ENCODE data around the gene TFAP2A. TPM values are rescaled to one million over a fixed set of nuclear protein-coding genes. Genes with fewer than 3 reads are reported as not detected.

The TFAP2A gene
- total RNA-seq, 1 donor from 2014 or later, result 9.6 TPM

- no peak for TF ChIP-seq CTCF (conservative IDR thresholded peaks at IDR 0.05)
- Mint-ChIP-seq H3K27ac (ENCODE audit: unreplicated experiment) (no peak overlapping the region), H3K27me3 (ENCODE audit: low read depth) (peaks cover 95% of the 10 kb centered on the region), H3K36me3 (ENCODE audit: low read depth) (peaks cover 10% of the 10 kb centered on the region), H3K4me1 (peaks cover 56% of the 10 kb centered on the region), H3K4me3 (peak overlapping the region; percentile 91), H3K9me3 (no peaks in the 10 kb centered on the region)
- DNase-seq (ENCODE audit: low read depth, low spot score), result no peak
These were observed 1.5 kb downstream of the TFAP2A start for GRCh38 chr6:10413262-10413849.

- TF ChIP-seq CTCF (conservative IDR thresholded peaks at IDR 0.05), result no peak
- H3K9me3 Mint-ChIP-seq, result no peaks in the 10 kb centered on the region
- peaks cover 8% of the 10 kb centered on the region for H3K36me3 Mint-ChIP-seq (ENCODE audit: low read depth)
- no peak overlapping the region for H3K27ac Mint-ChIP-seq (ENCODE audit: unreplicated experiment)
- no peak for DNase-seq (ENCODE audit: low read depth, low spot score)
- H3K4me3 Mint-ChIP-seq, result peak overlapping the region; percentile 91
- peaks cover 95% of the 10 kb centered on the region for H3K27me3 Mint-ChIP-seq (ENCODE audit: low read depth)
- peaks cover 56% of the 10 kb centered on the region for H3K4me1 Mint-ChIP-seq
These were observed 2.2 kb downstream of the TFAP2A start for GRCh38 chr6:10412461-10413261.

GRCh38 chr6:10411971-10412460, 2.9 kb downstream of the TFAP2A start:
- Mint-ChIP-seq H3K27ac (ENCODE audit: unreplicated experiment) (peak overlapping the region; percentile 13), H3K36me3 (ENCODE audit: low read depth) (peaks cover 8% of the 10 kb centered on the region), H3K9me3 (no peaks in the 10 kb centered on the region), H3K27me3 (ENCODE audit: low read depth) (peaks cover 95% of the 10 kb centered on the region), H3K4me1 (peaks cover 53% of the 10 kb centered on the region), H3K4me3 (peak overlapping the region; percentile 90)
- DNase-seq (ENCODE audit: low read depth, low spot score), result no peak
- no peak for TF ChIP-seq CTCF (conservative IDR thresholded peaks at IDR 0.05)

GRCh38 chr6:10411131-10411970, 3.5 kb downstream of the TFAP2A start:
- DNase-seq (ENCODE audit: low read depth, low spot score), result no peak
- Mint-ChIP-seq H3K9me3 (no peaks in the 10 kb centered on the region), H3K27me3 (ENCODE audit: low read depth) (peaks cover 95% of the 10 kb centered on the region), H3K27ac (ENCODE audit: unreplicated experiment) (peak overlapping the region; percentile 13), H3K4me3 (peak overlapping the region; percentile 90), H3K4me1 (peaks cover 51% of the 10 kb centered on the region), H3K36me3 (ENCODE audit: low read depth) (peaks cover 8% of the 10 kb centered on the region)
- no peak for TF ChIP-seq CTCF (conservative IDR thresholded peaks at IDR 0.05)

All from neural crest cell (in vitro differentiated cells).